Measurements from ENCODE around the gene ST7. TPM values are rescaled to one million over a fixed set of nuclear protein-coding genes. Genes with fewer than 3 reads are reported as not detected.

Gene ST7
- total and polyA plus RNA-seq, 2 experiments from 2014 or later, result 9.9 to 18.3 TPM

GRCh38 chr7:116938678-116939077 is 14.6 kb upstream of the ST7 start:
- Mint-ChIP-seq H3K4me3 (no peak overlapping the region), H3K36me3 (ENCODE audit: low read depth) (no peaks in the 10 kb centered on the region), H3K27ac (no peak overlapping the region), H3K9me3 (no peaks in the 10 kb centered on the region), H3K27me3 (ENCODE audit: insufficient read depth, low read depth, poor library complexity) (peaks cover 6% of the 10 kb centered on the region), H3K4me1 (peaks cover 6% of the 10 kb centered on the region; the same call in 2 of the 3 replicates)
- no peak overlapping the region for H3K4me3 ChIP-seq
- no peak overlapping the region for H3K4me2 ChIP-seq
- H3K27ac ChIP-seq (ENCODE audit: low read depth), result no peak overlapping the region
- H3K27me3 ChIP-seq (ENCODE audit: insufficient read depth), result no peaks in the 10 kb centered on the region
- no peaks in the 10 kb centered on the region for H3K79me2 ChIP-seq (replicated peaks; ENCODE audit: insufficient read depth)
- H3K4me1 ChIP-seq (ENCODE audit: insufficient read depth), result no peaks in the 10 kb centered on the region
- no peak for DNase-seq (ENCODE audit: low spot score)
- no peak overlapping the region for H2AFZ ChIP-seq
- H3K36me3 ChIP-seq (ENCODE audit: insufficient read depth), result no peaks in the 10 kb centered on the region
- H3K9me2 ChIP-seq (ENCODE audit: insufficient read depth), result no peaks in the 10 kb centered on the region
- no peaks in the 10 kb centered on the region for H4K20me1 ChIP-seq (replicated peaks; ENCODE audit: insufficient read depth)
- TF ChIP-seq POLR2AphosphoS5 (IDR thresholded peaks at IDR 0.05; ENCODE audit: low read depth) (no peak), REST (IDR thresholded peaks at IDR 0.05; ENCODE audit: unreplicated experiment) (no peak), JUNB (IDR thresholded peaks at IDR 0.05; ENCODE audit: unreplicated experiment) (no peak), ZNF331 (CRISPR knock-in tag; IDR thresholded peaks at IDR 0.05; ENCODE audit: low read depth) (no peak), ZNF114 (CRISPR knock-in tag; IDR thresholded peaks at IDR 0.05) (no peak), EZH2phosphoT487 (IDR thresholded peaks at IDR 0.05; ENCODE audit: unreplicated experiment) (no peak), CREB1 (CRISPR knock-in tag; IDR thresholded peaks at IDR 0.05; ENCODE audit: low read depth) (no peak), NANOG (IDR thresholded peaks at IDR 0.05; ENCODE audit: borderline replicate concordance) (no peak), CTCF (conservative IDR thresholded peaks at IDR 0.05; ENCODE audit: low read depth in 2 of 2) (no peak), ETS1 (IDR thresholded peaks at IDR 0.05) (no peak), STAT1 (IDR thresholded peaks at IDR 0.05; ENCODE audit: unreplicated experiment) (no peak), EZH2 (IDR thresholded peaks at IDR 0.05; ENCODE audit: low read depth, unreplicated experiment) (no peak), ZNF462 (CRISPR knock-in tag; IDR thresholded peaks at IDR 0.05) (no peak)
- no peaks in the 10 kb centered on the region for H3F3A ChIP-seq (replicated peaks; ENCODE audit: low read depth)
- ATAC-seq, result no peak
